Prostate gland (tissue), 2 donors: ENCODE results near the gene RSPRY1.

Experiments used
- CTCF ChIP-seq, 4 experiments: fragments of 200-600 bp in 2 of 4; fragments of 450-650 bp in 2 of 4; sonication (generic) in 2 of 4; IDR thresholded peaks; 1 replicate in 3 of 4; 2 replicates in 1 of 4; pipeline ENCODE4 v1.5.1; 2016 to 2019; ENCODE audit warnings: antibody characterized with exemption in 4 of 4, mild to moderate bottlenecking in 2 of 4, moderate library complexity in 2 of 4
- POLR2A ChIP-seq: fragments of 450-650 bp; IDR thresholded peaks from one replicate; pipeline ENCODE4 v1.6.1; 2016; ENCODE audit warnings: antibody characterized with exemption, mild to moderate bottlenecking
- POLR2AphosphoS5 ChIP-seq: sonication (generic); formaldehyde crosslinking; IDR thresholded peaks from one replicate; pipeline ENCODE4 v1.6.1; 2017; ENCODE audit warnings: antibody characterized with exemption

- TF ChIP-seq POLR2A (no peak), POLR2AphosphoS5 (no peak), CTCF (IDR thresholded peaks at IDR 0.05) (no peak)
These were observed 22.8 kb downstream of the RSPRY1 start for GRCh38 chr16:57208926-57209325.
